GM20000 (cell line): ENCODE results near the gene COX7B2.

Source experiments
- DNase-seq: peaks from one replicate; pipeline ENCODE4 v3.0.0; 2012; ENCODE audit warnings: low spot score
- CTCF ChIP-seq: IDR thresholded peaks from 2 replicates; pipeline ENCODE4 v1.5.1; 2012; ENCODE audit warnings: mild to moderate bottlenecking, control low read depth; ENCODE audit errors: extremely low read depth, missing control alignments

The COX7B2 gene

GRCh38 chr4:46698891-46699290 is 210.2 kb downstream of the COX7B2 start:
- TF ChIP-seq CTCF, result no peak
- DNase-seq, result no peak
